Esophagus muscularis mucosa (tissue), 3 donors: ENCODE data around the gene FLACC1.
A peak's percentile ranks its signal among the peaks of the same experiment; 100 is the strongest.

Experiments
- CTCF ChIP-seq, 3 experiments: fragments of 200-600 bp in 2 of 3; fragments of 450-650 bp in 1 of 3; sonication (generic) in 2 of 3; IDR thresholded peaks; one replicate each; pipeline ENCODE4 v1.5.1; 2017 to 2019; ENCODE audit warnings: antibody characterized with exemption in 3 of 3, mild to moderate bottlenecking in 2 of 3, moderate library complexity in 1 of 3
- POLR2A ChIP-seq: fragments of 450-650 bp; IDR thresholded peaks from one replicate; pipeline ENCODE4 v1.6.1; 2017; ENCODE audit warnings: antibody characterized with exemption, moderate library complexity, mild to moderate bottlenecking, low read depth

DNA sequence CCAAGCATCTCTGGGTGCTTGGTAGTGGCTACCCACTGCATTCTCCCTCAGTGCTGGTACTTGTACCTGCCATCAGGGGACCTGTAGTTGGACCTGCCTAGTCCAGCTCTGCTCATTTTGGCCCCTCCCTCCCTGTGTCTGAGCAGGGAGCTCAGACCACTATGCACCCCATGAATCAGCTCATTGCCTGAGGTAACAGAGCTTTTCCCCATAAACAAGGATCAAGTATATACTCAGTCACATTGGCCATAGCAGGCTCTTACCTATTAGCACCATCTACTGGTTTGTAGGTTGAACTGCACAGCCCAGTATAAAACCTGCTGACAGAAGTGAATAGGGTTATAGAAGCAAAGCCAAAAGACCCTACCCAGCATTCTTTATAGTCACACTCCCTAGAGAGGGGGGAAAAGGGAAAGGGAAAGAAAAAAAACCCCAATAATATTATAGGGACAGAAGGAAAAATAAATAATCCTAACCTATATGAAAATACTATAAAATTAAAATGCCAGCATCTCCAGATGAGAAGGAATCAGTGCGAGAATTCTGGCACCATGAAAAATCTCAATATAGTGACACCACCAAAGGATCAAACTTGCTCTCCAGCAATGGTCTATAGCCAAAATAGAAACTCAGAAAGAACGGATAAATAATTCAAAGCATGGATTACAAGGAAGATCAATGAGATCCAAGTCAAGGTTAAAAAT lies 6.9 kb upstream of the FLACC1 start:
- TF ChIP-seq POLR2A (no peak), CTCF (IDR thresholded peaks at IDR 0.05) (peak; percentile 59 to 87 (median 71))
